Stimulated activated CD8-positive, alpha-beta memory T cell treated with anti-CD3 and anti-CD28 coated beads, Interleukin-4, amount 100 ng/mL, for 24 hours (primary cell): ENCODE data around the gene RASGRF2.

ENCODE experiments used
- DNase-seq: peaks from one replicate; pipeline ENCODE4 v3.0.0-alpha.2; 2020; ENCODE audit warnings: low read depth

The RASGRF2 gene

DNA sequence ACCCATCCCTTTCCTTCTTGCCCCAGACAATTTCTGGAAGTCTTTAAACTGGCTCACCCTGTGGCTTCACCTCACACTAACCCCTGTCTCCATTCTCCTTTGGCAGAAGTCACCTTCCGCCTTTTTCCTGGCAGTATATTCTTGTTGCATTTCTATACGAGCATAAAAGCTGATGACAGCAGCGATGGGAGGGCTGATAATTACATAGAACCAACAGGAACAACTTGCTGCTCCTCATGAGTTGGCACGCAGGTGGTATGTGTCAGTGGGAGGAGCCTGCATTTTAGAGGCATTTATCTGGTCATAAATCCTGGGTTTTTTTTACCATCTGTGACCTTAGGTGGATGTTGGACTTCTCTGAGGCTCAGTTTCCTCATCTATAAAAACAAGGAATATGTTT lies 211.6 kb downstream of the RASGRF2 start:
- no peak for DNase-seq

- no peak for DNase-seq
Measured at GRCh38 chr5:81172710-81173109, 212.5 kb downstream of the RASGRF2 start.

DNA sequence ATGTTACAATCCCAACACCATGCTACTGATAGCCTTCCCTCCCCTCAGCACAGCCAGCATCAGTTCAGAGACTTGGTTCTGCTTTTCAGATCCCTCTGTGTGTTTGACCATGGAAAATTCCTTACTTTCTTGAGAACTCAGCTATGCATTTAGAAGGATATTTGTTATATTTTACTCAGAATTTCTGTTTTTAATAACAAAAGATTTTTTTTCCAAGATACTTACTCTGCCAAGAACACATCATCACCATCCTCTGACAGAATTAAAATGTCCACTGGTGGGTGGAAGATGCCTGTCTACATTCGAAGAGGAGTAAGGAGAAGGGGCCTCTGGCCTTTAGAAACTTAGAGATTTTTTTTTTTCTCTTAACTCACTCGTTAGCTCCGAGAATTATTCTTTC lies 216.9 kb downstream of the RASGRF2 start:
- DNase-seq, result no peak

- no peak for DNase-seq
Measured at GRCh38 chr5:81179959-81180358, 219.8 kb downstream of the RASGRF2 start.

- DNase-seq, result no peak
Measured at GRCh38 chr5:81180780-81181460, 220.8 kb downstream of the RASGRF2 start.

DNA sequence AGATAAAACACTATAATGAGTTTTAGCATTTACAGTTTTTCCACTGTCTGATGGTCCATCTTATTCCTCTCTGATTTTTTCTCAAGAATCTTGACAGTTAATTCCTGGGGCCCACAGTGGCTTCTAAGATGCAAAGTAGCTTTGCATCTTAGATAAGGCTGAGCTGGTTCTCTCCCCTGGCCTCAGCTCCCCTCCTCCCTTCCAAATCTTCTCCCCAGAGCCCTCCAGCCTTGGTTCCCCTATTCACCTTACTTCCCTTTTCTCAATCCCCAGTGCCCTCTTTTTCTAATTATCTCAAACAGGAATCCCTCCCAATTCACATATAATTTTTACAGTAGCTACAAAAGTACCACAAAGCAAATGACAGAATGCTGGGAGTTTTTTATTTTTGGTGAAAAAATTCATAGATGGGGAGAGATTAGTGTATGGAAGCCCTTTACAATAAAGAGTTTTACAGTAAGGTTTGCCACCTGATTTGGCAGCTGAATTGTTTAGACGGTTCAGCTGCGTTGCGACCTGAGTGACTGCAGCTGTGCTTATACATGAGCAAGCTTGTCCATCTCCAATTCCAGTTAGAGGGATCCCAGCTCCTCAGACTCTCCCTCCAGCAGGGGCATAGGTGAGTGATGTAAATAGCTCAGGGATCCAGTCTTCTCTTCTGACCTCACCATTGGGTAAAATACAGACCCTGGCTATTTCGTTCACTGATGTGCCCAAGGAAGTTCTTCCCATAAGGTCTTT lies 221.6 kb downstream of the RASGRF2 start:
- DNase-seq, result no peak

DNA sequence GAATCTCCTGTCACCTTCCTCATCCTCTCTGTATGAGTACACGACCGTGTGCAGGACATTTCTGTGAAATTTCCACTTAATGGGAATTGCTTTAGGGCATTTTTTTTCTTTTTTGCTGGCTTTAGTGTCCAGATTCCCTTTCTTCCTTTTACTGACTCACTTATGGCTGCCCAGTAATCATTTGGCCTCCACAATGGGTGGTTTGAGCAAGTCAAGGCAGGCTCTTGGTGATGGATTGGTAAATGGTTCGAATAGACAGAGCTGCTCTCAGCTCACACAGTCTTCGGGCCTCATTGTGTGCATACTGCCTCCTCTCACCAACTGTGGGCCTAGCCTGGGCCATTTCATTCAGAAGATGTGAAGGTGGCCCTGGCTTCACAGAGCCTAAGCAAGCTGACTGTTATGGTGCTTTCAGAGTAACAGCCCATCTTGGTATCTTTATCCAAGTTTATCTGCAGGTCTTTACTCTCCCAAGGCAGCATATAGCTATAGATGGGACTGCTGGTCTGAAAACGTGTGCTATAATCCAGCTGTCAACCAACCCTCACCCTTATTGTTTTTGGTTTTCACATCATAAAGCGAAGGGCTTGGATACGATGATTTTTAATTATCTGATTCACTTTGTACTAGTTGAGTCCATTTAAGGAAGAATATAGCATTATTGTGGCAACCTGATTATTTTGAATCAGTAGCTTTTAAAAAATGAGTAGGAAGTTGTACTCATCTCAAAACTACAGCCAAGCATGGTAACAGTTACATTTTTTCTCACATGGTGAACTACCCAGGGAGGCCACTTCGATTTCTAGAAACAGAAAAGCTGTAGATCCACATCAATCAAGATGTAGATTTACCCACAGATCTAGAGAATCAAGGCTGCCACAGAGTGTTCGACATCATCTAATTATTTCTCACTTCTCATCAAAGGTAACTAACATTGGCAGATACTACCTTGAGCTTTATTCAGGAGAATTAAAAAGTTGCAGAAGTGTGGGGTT lies 222.5 kb downstream of the RASGRF2 start:
- DNase-seq, result no peak

DNA sequence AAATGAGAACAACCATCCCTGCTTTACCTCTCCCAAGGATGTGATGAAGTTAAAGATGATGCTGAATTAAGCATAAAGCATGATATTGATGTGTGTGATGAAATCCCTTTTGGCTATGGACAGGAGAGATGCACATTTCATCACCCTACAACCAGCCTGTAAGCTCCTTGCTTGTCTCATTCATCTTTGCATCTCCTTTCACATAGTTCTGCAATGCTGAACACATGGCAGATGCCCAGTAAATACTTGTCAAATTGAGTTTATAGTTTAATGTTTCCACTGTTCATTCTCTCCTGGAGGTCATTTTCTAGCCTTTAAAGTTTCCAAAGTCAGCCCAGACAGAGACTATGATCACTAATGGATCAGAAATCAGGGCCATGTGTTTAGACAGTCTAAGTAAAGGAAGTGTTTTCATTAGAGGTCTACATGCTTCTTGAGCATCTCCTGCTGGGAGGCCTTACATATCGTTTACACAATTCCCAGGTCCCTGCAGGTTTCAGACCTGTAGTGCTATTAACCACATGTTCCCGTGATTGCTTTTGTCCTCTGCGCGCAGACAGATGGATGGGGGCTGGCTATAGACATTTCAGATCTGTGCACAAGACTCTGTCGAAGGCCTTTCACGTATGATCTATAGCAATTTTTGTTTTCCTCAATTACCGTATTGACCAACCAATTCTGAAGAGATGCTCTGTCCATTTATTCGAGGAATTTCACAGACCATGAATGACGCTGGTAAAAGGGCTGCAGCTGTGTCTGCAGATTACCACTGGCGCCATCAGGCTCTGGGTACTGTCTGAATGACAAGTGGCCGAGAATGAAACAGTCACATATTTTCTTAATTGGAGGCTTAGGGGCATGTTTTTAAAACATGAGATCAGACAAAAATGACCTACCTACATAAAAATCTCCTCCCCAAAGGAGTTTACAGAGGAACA lies 223.9 kb downstream of the RASGRF2 start:
- DNase-seq, result no peak

GRCh38 chr5:81184749-81185110 lies 224.6 kb downstream of the RASGRF2 start:
- no peak for DNase-seq

DNA sequence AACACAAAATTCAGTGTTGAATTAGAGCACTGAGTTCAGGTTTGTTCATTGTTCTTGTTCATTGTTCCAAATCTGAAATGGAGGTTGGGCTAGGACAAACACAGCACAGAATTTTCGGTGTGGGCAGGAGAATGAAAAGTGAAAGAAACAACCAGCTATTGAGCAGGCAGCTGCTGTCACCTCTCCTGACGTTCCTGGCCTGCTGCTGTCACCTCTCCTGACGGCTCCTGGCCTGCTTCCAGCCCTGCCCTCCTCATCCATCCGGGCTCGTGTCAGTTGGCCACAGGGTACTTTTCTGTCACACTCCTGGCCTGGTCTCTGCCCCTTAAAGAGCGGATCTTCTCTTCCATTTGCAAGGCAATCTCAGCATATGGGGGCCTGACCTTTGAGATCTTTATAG lies 227.7 kb downstream of the RASGRF2 start:
- DNase-seq, result no peak

DNA sequence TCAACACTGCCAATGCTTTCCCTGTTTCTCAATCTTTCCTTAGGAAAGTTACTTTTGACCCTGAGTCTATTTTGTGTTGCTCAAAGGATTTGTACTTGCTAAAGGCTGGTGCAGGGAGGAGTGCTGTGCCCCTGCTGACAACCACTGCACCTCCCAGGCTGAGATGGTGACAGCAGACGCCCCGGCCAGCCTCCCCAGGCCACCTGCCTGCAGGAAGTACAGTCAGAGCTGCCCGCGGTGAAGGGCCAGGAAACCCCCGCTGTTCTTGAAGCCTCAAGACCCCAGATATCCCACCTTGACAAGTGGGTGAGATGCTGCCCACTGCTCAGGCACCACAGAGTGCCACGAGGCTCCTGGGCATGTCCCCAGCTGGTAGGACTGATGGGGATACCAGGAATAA lies 228.8 kb downstream of the RASGRF2 start:
- no peak for DNase-seq

DNA sequence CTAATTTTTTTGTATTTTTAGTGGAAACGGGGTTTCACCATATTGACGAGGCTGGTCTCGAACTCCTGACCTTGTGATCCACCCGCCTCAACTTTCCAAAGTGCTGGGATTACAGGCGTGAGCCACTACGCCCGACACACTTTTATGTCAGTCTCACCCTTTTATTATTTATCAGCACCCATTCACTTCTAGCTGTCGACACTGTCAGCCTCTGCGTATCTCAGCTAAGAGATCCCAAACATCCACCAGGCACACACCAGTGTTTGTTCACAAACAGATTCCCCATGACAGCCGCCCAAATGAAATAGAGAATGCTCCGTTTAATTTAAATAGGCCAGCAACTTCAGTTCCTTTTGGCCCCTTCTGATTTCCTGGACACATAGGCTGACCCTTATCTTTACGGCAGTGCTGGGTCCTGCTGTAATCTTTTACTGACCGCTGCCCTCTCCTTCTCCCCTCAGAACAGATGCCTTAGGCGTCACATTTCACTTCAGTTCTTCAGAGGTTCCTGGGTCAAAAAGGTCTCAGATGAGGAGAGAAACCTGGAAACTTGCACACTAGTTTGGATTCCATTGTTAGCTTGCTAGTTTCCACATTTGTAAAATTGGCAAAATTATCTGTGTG lies 229.8 kb downstream of the RASGRF2 start:
- DNase-seq, result no peak

DNA sequence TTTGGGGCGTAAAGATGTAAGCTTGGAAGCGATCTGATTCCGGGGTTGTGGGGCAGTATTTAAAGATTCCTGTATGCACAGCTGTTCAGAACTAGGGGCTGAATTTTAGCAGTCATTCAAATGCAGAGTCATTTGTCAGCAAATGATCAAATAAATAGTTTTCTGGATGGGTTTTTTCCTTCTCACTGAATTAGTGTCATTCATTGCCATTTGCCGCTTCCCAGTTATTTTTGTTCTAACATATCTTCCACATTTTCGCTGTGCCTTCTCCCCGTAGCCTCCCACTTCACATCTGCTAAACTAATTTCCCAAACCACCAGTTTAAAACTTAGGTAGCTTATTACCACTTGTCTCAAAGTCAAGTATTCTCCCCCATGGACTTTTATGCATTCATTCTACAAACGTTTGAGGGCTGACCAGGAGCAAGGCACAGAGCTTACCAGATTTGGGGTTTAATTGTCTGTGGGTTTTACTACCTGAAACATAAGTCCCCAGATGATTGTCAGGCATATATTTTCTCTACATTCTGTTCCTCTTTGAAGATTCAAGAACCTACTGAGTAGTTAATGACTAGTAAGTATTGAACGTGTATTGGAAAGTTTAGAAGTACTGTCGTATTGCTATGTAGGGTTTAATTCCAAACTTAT lies 231.7 kb downstream of the RASGRF2 start:
- no peak for DNase-seq

DNA sequence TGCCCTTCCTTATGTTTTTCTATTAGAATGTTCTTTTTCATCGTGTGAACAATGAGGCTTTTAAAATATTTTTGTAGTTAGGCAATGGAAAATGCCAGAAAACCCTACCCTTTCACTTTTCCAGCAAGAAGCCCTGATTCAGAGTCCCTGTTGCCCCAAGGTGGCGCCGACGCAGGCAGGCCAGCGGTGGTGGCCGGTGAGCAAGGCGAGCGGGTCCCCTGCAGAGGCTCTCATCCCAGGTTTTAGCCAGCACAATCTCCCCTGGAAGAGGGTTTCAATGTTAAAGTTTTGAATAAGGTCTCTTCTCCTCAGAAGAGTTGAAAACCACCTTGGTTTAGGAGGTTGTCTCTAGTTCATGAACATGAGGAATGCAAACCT lies 232.2 kb downstream of the RASGRF2 start:
- DNase-seq, result no peak

DNA sequence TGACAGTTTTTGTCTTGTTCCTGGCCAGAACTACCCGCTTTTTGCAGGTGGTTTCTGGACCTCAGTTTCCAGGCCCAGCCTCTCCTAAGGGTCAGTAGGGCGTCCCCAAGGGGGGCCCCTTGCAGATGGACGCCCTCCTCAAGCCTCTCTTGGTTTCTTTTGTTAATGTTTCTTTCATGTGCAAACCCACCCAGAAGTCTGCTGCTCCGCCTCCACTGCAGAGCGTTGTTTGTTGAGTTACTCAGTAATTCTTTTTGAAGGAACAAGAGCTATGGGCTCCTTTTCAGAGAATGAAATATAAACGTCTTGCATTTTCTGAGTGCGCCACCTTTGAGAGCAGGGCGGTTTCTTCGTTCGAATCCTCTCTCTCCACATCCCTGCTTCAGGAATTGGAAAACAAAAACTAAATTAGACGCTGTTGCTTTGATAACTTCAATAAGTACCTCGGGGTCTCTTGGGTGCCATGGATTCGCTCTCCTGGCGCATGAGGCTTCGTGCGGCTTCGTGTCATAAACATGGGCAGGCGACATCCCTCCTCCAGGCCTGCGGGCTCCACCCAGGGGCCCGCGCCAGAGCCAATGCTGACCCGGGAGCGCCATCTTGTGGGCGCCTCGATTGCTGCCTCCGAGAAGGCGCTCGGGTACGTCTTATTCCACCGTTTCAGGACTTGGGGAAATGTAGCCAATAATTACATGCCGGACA lies 234.6 kb downstream of the RASGRF2 start:
- peak; percentile 73 for DNase-seq

DNA sequence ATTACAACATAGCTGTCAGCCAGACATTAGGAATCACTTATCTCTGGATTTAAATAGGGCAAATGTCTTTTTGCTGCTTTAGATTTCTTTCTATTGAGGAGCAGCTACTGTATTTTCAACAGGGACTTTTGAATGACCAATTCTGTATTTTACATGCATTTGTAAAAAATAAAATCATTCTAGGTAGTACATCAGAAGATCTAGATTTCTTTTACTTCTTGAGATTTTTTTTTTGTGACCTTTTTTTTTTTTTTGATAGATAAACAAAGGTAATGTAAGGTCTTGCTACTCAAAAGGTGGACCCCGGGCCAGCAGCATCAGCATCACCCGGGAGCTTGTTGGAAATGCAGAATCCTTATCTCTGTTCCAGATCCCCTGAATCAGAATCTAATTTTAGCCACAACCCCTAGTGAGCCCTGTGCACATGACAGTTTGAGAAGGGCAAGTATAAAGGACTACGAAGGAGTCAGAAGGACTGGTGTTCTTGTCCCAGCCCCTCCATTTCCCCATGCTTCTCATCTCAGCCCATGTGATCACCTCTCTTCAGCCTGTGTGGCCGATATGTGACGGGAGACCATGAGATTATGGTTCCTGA lies 235.3 kb downstream of the RASGRF2 start:
- no peak for DNase-seq

GRCh38 chr5:81202655-81203054 lies 242.5 kb downstream of the RASGRF2 start:
- no peak for DNase-seq

- no peak for DNase-seq
Measured at GRCh38 chr5:81203729-81204128, 243.6 kb downstream of the RASGRF2 start.

- no peak for DNase-seq
Measured at GRCh38 chr5:81204205-81204604, 244.0 kb downstream of the RASGRF2 start.

DNA sequence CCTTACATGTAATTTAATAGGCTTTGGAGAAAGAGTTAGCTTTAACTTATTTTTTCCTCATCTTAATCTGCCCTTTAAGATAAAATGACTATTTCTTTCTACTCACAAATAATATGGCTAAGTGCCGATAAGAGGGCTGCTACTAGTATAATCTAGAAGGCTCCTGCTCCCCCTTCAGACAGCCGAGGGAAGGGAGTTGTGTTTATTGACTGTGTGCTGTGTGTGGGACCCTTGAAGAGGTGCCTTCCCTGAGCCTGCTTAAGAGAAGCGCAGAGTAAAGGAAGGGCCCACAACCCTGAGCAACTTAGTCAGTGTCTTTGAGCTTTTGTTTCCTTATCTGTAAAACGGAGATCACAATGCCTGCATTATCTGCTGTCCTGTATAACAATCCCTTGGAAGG lies 244.9 kb downstream of the RASGRF2 start:
- DNase-seq, result no peak
